Skin epidermis (tissue), 12 donors: ENCODE measurements around the gene HP.
"Not testable (repeated sequence)": the region's sequence is repeated elsewhere in the genome, so short reads cannot be mapped to it uniquely, and the experiment has no call there.

Experiments used
- H3K27ac ChIP-seq, 21 experiments: fragments of 200-600 bp; sonication (generic) in 11 of 21; one replicate each; pipeline ENCODE4 v1.5.0; 2020; ENCODE audit warnings: mild to moderate bottlenecking in 3 of 21, inconsistent platforms in 2 of 21, moderate library complexity in 2 of 21
- H3K4me3 ChIP-seq, 7 experiments: fragments of 200-600 bp; sonication (generic) in 2 of 7; one replicate each; pipeline ENCODE4 v1.5.0; 2020; ENCODE audit warnings: inconsistent platforms in 2 of 7, mild to moderate bottlenecking in 2 of 7, moderate library complexity in 1 of 7

HP gene

GRCh38 chr16:72054254-72054847, at the start of gene HP:
Gene HP (plus strand): TSS chr16:72054505. CDS start chr16:72054653, 148 bp downstream.
- not testable (repeated sequence) for H3K27ac ChIP-seq, H3K4me3 ChIP-seq

- H3K4me3 ChIP-seq = peak overlapping the region in 5 of 7 experiments; percentile 80 to 96 (median 85)
- peak overlapping the region in 2 of 21 experiments; percentile 33 to 38 for H3K27ac ChIP-seq
Measured at GRCh38 chr16:72008065-72008423, 46.3 kb upstream of the HP start.

GRCh38 chr16:72008424-72009216, 45.7 kb upstream of the HP start, which contains the start of gene DHODH:
Gene DHODH (plus strand): TSS chr16:72008744. CDS start chr16:72008765, 21 bp downstream.
- peak within 1 kb of the TSS; percentile 77 to 96 (median 85) for H3K4me3 ChIP-seq
- H3K27ac ChIP-seq = peak within 1 kb of the TSS in 18 of 21 experiments; percentile 14 to 78 (median 62)

- no peak overlapping the region for H3K4me3 ChIP-seq
- H3K27ac ChIP-seq = no peak overlapping the region
Measured at GRCh38 chr16:72009779-72010178, 44.5 kb upstream of the HP start.

GRCh38 chr16:72012607-72013006, 41.7 kb upstream of the HP start:
- Histone ChIP-seq H3K4me3 (no peak overlapping the region), H3K27ac (peak overlapping the region in 2 of 21 experiments; percentile 29 to 43)

GRCh38 chr16:72013389-72013788, 40.9 kb upstream of the HP start:
- Histone ChIP-seq H3K27ac (peak overlapping the region in 8 of 21 experiments; percentile 21 to 49 (median 30)), H3K4me3 (no peak overlapping the region)

- Histone ChIP-seq H3K4me3 (no peak overlapping the region), H3K27ac (peak overlapping the region in 9 of 21 experiments; percentile 14 to 49 (median 31))
Measured at GRCh38 chr16:72013888-72014581, 40.3 kb upstream of the HP start.

- H3K4me3 ChIP-seq = no peak overlapping the region
- no peak overlapping the region for H3K27ac ChIP-seq
Measured at GRCh38 chr16:72014675-72015074, 39.6 kb upstream of the HP start.

- no peak overlapping the region for H3K4me3 ChIP-seq
- no peak overlapping the region for H3K27ac ChIP-seq
Measured at GRCh38 chr16:72015124-72015523, 39.2 kb upstream of the HP start.

- no peak overlapping the region for H3K4me3 ChIP-seq
- no peak overlapping the region for H3K27ac ChIP-seq
Measured at GRCh38 chr16:72018470-72018869, 35.8 kb upstream of the HP start.

GRCh38 chr16:72021043-72021442, 33.3 kb upstream of the HP start:
- H3K27ac ChIP-seq = no peak overlapping the region

GRCh38 chr16:72022127-72022526, 32.2 kb upstream of the HP start:
- H3K4me3 ChIP-seq = no peak overlapping the region
- H3K27ac ChIP-seq = no peak overlapping the region

More at GRCh38 chr16:72021043-72021442, 33.3 kb upstream of the HP start:
- no peak overlapping the region for H3K4me3 ChIP-seq

GRCh38 chr16:72023962-72024361, 30.3 kb upstream of the HP start:
- Histone ChIP-seq H3K4me3 (no peak overlapping the region), H3K27ac (no peak overlapping the region)

- Histone ChIP-seq H3K27ac (no peak overlapping the region), H3K4me3 (no peak overlapping the region)
Measured at GRCh38 chr16:72024862-72025382, 29.4 kb upstream of the HP start.

- no peak overlapping the region for H3K4me3 ChIP-seq
- H3K27ac ChIP-seq = peak overlapping the region in 1 of 21 experiments; percentile 0
Measured at GRCh38 chr16:72025404-72026114, 28.7 kb upstream of the HP start.

- Histone ChIP-seq H3K4me3 (no peak overlapping the region), H3K27ac (no peak overlapping the region)
Measured at GRCh38 chr16:72027669-72028378, 26.5 kb upstream of the HP start.

- Histone ChIP-seq H3K4me3 (no peak overlapping the region), H3K27ac (no peak overlapping the region)
Measured at GRCh38 chr16:72029567-72030271, 24.6 kb upstream of the HP start.

GRCh38 chr16:72033437-72033836, 20.9 kb upstream of the HP start:
- H3K4me3 ChIP-seq = no peak overlapping the region
- no peak overlapping the region for H3K27ac ChIP-seq
